MG63 (cell line): ENCODE results near the gene MAP4K2. TPM values are rescaled to one million over a fixed set of nuclear protein-coding genes. Genes with fewer than 3 reads are reported as not detected.

ENCODE experiments used
- DNase-seq: peaks from one replicate; pipeline ENCODE4 v3.0.0-alpha.2; 2020
- H3K27me3 ChIP-seq: fragments of 250-450 bp; sonication (Bioruptor Pico); 2 replicates; pipeline ENCODE4 v1.5.1; 2020; ENCODE audit warnings: mild to moderate bottlenecking, moderate library complexity
- H3K36me3 ChIP-seq: fragments of 250-450 bp; sonication (Bioruptor Pico); 2 replicates; pipeline ENCODE4 v1.5.1; 2020; ENCODE audit warnings: mild to moderate bottlenecking, moderate library complexity
- H3K4me3 ChIP-seq: fragments of 250-450 bp; sonication (Bioruptor Pico); 2 replicates; pipeline ENCODE4 v1.5.1; 2020; ENCODE audit warnings: mild to moderate bottlenecking, moderate library complexity
- H3K9me3 ChIP-seq: fragments of 250-450 bp; sonication (Bioruptor Pico); 2 replicates; pipeline ENCODE4 v1.5.1; 2020; ENCODE audit warnings: mild to moderate bottlenecking, moderate library complexity
- total RNA-seq: library from RNA; depleted of rRNA; stranded (reverse); fragments of >200 nt; shearing (Covaris generic); gene quantifications from 2 replicates; pipeline ENCODE4 v1.2.3, GENCODE V29; 2014; ENCODE audit warnings: low replicate concordance

The MAP4K2 gene
- total RNA-seq, 1 experiment from 2014 or later: 6.2 TPM

DNA sequence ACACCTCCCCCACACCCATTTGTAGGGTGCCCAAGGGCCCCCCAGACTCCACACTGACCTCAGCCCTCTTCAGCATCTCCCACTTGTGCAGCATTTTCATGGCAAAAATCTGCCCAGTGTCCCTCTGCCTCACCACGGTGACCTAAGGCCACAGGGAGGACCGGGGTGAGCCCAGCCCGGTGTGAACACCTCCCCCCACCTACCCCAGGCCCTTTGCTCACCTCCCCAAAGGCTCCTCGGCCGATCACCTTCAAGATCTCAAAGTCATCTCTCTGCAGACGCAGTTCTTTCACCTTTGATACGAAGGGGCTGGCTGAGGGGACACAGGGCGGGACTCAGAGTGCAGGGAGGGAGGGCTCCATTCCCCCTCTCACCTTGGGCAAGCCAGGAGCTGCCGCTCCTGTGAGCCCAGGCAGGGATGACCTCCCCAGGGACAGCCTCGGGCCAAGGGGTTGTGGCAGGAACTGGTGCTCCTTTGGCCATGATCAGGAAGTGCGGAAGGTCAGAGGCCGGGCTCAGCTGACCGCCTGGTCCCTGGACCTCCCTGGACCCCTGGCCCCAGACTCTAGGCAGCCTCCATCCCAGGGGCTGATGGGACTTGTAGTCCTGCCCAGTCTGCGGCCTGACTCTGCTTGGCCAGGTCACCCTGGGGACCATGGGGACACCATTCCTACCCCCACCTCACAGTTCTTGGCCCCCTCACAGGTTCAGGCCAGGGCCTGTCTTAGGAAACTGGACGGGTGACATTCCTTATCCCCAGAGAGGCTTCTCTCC lies 38.8 kb upstream of the MAP4K2 start:
- Histone ChIP-seq H3K36me3 (no peaks in the 10 kb centered on the region), H3K4me3 (no peak overlapping the region), H3K9me3 (no peaks in the 10 kb centered on the region), H3K27me3 (no peaks in the 10 kb centered on the region)
- no peak for DNase-seq

- Histone ChIP-seq H3K9me3 (no peaks in the 10 kb centered on the region), H3K4me3 (no peak overlapping the region), H3K27me3 (no peaks in the 10 kb centered on the region), H3K36me3 (no peaks in the 10 kb centered on the region)
- no peak for DNase-seq
Measured at GRCh38 chr11:64839887-64840782, 37.1 kb upstream of the MAP4K2 start.

DNA sequence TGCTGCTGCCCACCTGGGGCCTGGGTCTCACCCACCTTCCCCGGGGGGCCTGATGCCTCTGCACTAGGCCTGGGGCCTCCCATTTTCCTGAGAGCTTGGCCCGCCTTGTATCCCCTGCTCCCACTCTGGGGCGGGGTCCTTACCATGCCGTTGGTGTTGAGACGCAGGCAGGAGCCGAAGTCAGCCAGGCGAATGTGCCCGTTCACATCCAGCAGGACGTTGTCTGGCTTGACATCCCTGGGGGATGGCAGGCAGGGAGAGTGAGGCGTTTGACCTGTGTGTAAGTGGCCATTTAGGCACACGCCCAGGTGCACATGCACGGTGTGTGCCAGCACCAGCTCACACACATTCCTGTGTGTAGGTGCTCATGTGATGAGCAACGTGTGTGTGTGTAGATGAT lies 36.3 kb upstream of the MAP4K2 start:
- Histone ChIP-seq H3K4me3 (no peak overlapping the region), H3K36me3 (no peaks in the 10 kb centered on the region), H3K27me3 (no peaks in the 10 kb centered on the region), H3K9me3 (no peaks in the 10 kb centered on the region)
- DNase-seq: no peak

GRCh38 chr11:64838600-64839334 lies 35.8 kb upstream of the MAP4K2 start:
- Histone ChIP-seq H3K9me3 (no peaks in the 10 kb centered on the region), H3K36me3 (no peaks in the 10 kb centered on the region), H3K4me3 (no peak overlapping the region), H3K27me3 (no peaks in the 10 kb centered on the region)
- no peak for DNase-seq

GRCh38 chr11:64837887-64838351 lies 34.9 kb upstream of the MAP4K2 start:
- no peaks in the 10 kb centered on the region for H3K9me3 ChIP-seq
- no peaks in the 10 kb centered on the region for H3K36me3 ChIP-seq
- no peak for DNase-seq
- H3K4me3 ChIP-seq: no peak overlapping the region
- H3K27me3 ChIP-seq: no peaks in the 10 kb centered on the region

DNA sequence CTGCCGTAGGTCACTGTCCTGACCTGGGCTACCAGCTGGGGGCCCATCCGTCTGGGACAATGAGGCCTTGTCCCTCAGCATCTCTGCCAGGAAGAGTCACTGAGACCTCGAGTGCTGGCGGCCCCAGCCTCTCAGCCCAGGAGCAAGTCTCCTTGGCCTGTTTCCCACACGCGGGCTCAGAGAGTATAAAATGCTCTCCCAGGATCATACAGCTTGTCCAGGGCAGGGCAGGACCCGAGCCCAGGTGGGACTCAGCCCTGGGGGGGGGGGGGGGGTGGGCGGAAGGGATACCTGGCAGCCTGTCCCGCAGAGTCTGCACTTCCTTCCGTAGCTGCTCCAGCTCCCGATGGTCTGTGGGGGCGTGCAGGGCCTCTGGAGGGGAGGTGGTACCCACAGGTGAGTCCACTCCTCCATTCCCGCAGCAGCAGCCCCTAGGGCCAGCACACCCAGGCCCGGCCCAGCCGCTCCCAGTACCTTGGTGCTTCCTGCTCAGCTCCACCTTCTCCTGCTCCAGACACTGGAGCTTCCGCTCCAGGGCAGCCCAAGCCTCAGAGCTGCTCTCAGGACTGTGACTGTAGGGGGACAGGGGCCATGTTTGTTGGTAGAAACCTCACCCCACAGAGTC lies 33.5 kb upstream of the MAP4K2 start:
- no peak overlapping the region for H3K4me3 ChIP-seq
- H3K36me3 ChIP-seq: no peaks in the 10 kb centered on the region
- no peaks in the 10 kb centered on the region for H3K9me3 ChIP-seq
- H3K27me3 ChIP-seq: no peaks in the 10 kb centered on the region
- DNase-seq: no peak

DNA sequence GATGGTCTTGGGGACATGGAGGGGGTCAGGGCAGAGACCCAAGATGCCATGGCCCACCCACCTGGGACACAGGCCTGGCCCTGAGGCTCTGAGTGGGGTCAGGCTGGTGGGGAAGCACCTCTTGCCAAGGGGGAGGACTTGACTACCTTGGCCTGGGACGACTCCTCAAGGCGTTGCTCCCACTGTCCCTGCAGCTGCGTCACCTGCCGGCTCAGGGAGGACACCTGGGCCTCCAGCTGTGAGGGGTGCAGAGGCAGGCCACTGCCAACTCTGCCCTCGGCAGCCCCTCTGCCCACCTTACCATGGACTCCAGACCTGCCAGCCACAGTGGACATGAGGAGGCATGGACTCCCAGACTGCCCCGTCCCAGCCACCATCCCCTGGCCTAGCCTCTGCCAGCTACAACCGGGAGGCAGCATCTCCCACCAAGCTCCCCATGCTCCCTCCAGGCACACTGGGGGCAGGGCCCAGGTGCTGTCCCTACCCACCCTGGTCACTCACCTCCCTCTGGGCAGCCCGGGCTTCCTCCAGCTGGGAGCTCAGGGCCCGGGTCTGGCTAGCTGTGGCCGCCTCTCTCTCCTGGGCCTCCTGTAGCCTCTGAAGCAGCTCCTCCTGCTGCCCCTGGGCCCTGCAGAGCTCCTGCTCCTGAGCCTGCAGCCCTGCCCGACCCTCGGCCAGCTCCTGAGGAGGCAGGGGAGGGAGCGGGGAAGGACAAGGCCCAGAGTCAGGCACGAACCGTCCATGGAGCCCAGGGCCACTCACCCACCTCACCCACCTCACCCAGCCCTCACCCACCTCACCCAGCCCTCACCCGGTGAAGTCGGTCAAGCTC lies 32.8 kb upstream of the MAP4K2 start:
- no peak for DNase-seq
- Histone ChIP-seq H3K27me3 (no peaks in the 10 kb centered on the region), H3K36me3 (no peaks in the 10 kb centered on the region), H3K9me3 (no peaks in the 10 kb centered on the region), H3K4me3 (no peak overlapping the region)

DNA sequence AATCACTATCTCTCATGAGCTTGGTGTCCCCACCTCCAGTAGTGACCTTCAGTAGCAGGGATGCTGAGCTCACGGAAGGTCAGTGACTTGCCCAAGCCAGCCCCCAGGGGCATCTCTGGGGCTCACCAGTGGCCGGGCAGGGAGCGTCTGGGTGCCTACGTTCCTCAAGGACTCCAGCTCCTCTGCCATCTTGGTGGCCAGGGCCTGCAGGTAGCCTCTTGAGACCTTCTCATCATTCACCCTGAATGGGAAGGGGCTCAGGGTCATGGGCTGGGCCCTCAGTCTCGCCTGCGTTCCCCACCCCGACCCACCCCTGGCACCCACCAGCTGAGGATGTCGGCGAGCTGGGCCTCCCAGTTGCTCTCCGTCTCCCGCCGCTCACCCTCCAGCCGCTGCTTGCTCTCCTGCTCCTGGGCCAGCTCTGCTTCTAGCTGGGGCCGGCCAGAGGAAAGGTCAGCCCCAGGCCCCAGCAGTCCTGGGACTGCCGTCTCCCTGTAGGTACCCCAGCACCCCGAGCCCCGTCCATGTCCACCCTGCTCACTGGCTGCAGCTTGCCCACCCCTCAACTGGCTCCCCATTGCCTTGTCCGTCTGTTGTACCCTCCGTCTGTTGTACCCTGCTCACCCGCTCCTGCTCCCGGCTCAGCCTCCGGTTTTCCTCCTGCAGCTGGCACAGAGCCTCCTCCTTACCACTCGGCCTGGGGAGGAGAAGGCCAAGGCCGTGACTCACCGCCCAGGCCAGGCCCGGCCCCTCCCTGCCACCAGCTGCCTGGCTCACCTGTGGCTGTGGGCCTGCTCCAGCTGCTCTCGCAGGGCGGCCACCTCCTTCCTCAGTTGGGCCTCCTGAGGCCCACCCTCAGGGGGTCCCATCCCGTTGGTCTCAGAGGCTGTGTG lies 32.0 kb upstream of the MAP4K2 start:
- DNase-seq: peak; percentile 84
- no peaks in the 10 kb centered on the region for H3K9me3 ChIP-seq
- H3K4me3 ChIP-seq: no peak overlapping the region
- H3K36me3 ChIP-seq: no peaks in the 10 kb centered on the region
- H3K27me3 ChIP-seq: no peaks in the 10 kb centered on the region

DNA sequence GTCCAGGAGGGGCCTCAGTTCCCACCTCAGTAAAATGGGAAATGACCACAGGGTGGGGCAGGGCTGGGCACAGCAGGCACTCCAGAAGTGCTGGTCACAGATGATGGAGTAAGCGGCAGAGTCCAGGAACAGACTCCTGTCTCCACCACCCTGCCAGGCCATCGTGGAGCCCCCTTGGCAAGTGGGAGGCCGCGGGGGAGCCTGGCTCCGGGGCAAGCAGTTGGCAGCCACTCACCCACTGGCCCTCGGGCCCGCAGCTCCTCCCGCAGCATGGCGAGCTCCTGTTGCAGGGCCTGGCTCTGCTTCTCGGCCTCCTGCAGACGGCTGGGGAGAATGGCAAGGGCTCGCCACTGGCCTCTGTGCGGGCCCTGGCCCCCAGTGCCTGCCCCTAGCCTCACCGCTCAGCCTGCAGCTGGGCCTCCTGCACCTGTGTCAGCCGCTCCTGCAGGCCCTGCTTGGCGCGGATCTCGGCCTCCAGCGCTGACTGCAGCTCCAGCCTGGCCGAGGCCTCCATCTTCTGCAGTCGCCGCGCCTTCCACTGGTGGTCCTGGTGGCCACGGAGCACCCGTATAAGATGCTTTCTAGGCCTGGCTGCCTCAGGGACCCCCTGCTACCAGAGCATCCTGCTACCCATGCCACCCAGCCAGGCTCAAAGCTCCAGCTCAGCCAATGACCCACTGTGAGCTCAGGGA lies 31.2 kb upstream of the MAP4K2 start:
- no peaks in the 10 kb centered on the region for H3K27me3 ChIP-seq
- no peaks in the 10 kb centered on the region for H3K36me3 ChIP-seq
- no peak overlapping the region for H3K4me3 ChIP-seq
- no peak for DNase-seq
- H3K9me3 ChIP-seq: no peaks in the 10 kb centered on the region

GRCh38 chr11:64833509-64833908 lies 30.5 kb upstream of the MAP4K2 start:
- Histone ChIP-seq H3K36me3 (no peaks in the 10 kb centered on the region), H3K4me3 (no peak overlapping the region), H3K27me3 (no peaks in the 10 kb centered on the region), H3K9me3 (no peaks in the 10 kb centered on the region)
- no peak for DNase-seq

GRCh38 chr11:64833198-64833502 lies 30.1 kb upstream of the MAP4K2 start:
- Histone ChIP-seq H3K36me3 (no peaks in the 10 kb centered on the region), H3K4me3 (no peak overlapping the region), H3K27me3 (no peaks in the 10 kb centered on the region), H3K9me3 (no peaks in the 10 kb centered on the region)
- DNase-seq: no peak

- DNase-seq: no peak
- no peaks in the 10 kb centered on the region for H3K36me3 ChIP-seq
- H3K4me3 ChIP-seq: no peak overlapping the region
- no peaks in the 10 kb centered on the region for H3K9me3 ChIP-seq
- no peaks in the 10 kb centered on the region for H3K27me3 ChIP-seq
Measured at GRCh38 chr11:64832467-64833197, 29.6 kb upstream of the MAP4K2 start.

- no peaks in the 10 kb centered on the region for H3K9me3 ChIP-seq
- H3K4me3 ChIP-seq: no peak overlapping the region
- no peaks in the 10 kb centered on the region for H3K27me3 ChIP-seq
- no peak for DNase-seq
- no peaks in the 10 kb centered on the region for H3K36me3 ChIP-seq
Measured at GRCh38 chr11:64831411-64831891, 28.4 kb upstream of the MAP4K2 start.
